Small intestine (tissue), 7 donors: ENCODE measurements around the gene NUBP1. TPM values are rescaled to one million over a fixed set of nuclear protein-coding genes. Genes with fewer than 3 reads are reported as not detected.

ENCODE experiments used
- DNase-seq, 2 donors: peaks; one replicate each; pipeline versions ENCODE4 v3.0.0 to v3.0.0-alpha.2; 2013
- FAIRE-seq: peaks from 2 replicates; lab custom pipeline; 2012; peaks lifted over from hg19 to GRCh38; lab: Jason Lieb, UNC
- H3K27ac ChIP-seq, 3 donors: one replicate each; pipeline ENCODE4 v1.5.1; 2013; ENCODE audit warnings: low read length in 2 of 3, mild to moderate bottlenecking in 2 of 3, control low read depth in 1 of 3, inconsistent platforms in 1 of 3, low read depth in 1 of 3, moderate library complexity in 1 of 3
- H3K27me3 ChIP-seq, 3 donors: one replicate each; pipeline ENCODE4 v1.6.1; 2013; ENCODE audit warnings: low read length in 3 of 3, inconsistent platforms in 1 of 3; ENCODE audit not compliant: control insufficient read depth in 3 of 3, insufficient read depth in 3 of 3
- H3K36me3 ChIP-seq, 3 donors: one replicate each; pipeline ENCODE4 v1.6.1; 2013; ENCODE audit warnings: low read length in 3 of 3, inconsistent platforms in 1 of 3, low read depth in 1 of 3, mild to moderate bottlenecking in 1 of 3, moderate library complexity in 1 of 3; ENCODE audit not compliant: control insufficient read depth in 3 of 3, insufficient read depth in 2 of 3
- H3K4me1 ChIP-seq, 3 donors: one replicate each; pipeline ENCODE4 v1.6.1; 2013; ENCODE audit warnings: low read length in 2 of 3, inconsistent platforms in 1 of 3, low read depth in 1 of 3, mild to moderate bottlenecking in 1 of 3, moderate library complexity in 1 of 3; ENCODE audit not compliant: control insufficient read depth in 3 of 3, insufficient read depth in 2 of 3
- H3K4me3 ChIP-seq, 3 donors: one replicate each; pipeline ENCODE4 v1.5.1; 2013; ENCODE audit warnings: low read length in 3 of 3, control low read depth in 1 of 3, inconsistent platforms in 1 of 3, low read depth in 1 of 3, mild to moderate bottlenecking in 1 of 3, moderate library complexity in 1 of 3
- H3K9me3 ChIP-seq, 2 donors: one replicate each; pipeline ENCODE4 v1.6.1; 2013; ENCODE audit warnings: low read depth in 1 of 2, low read length in 1 of 2; ENCODE audit not compliant: control insufficient read depth in 2 of 2, insufficient read depth in 1 of 2
- WGBS, 3 donors: extraction: QIAGEN DNeasy Blood & Tissue Kit; methylation state at CpG; one replicate each; pipeline ENCODE4 v1.1.7; 2013; 5-methylcytosine and 5-hydroxymethylcytosine counted together
- polyA plus RNA-seq, 4 donors: library from polyadenylated mRNA; stranded (reverse) in 3 of 4; unstranded in 1 of 4; fragments of 200-250 nt in 3 of 4; fragments of 120-200 nt in 1 of 4; gene quantifications; one replicate each; pipeline versions ENCODE4 v1.2.1 to v1.2.3, GENCODE V29; 2013
- donor health status: healthy with polysubstance abuse.
- donor health status: control.
- donor health status: control.
- donor health status: Bipolar disorder and iron deficiency.
- donor health status: healthy.

NUBP1 gene
- polyA plus RNA-seq, 4 donors = 26.1 to 47.4 (median 36.2) TPM

- Histone ChIP-seq H3K4me3 (no peak overlapping the region), H3K36me3 (no peaks in the 10 kb centered on the region), H3K4me1 (peaks cover 0 to 2% (median 0%) of the 10 kb centered on the region in 3 donors), H3K27me3 (peaks cover 0 to 7% (median 0%) of the 10 kb centered on the region in 3 donors), H3K27ac (no peak overlapping the region), H3K9me3 (no peaks in the 10 kb centered on the region)
- 63 to 74% (median 73%) methylated on average over 4 of the region's 4 CpGs for WGBS, 3 donors
- no peak for DNase-seq
- FAIRE-seq = no peak
Measured at GRCh38 chr16:10813099-10813455, 69.4 kb downstream of the NUBP1 start.

DNA sequence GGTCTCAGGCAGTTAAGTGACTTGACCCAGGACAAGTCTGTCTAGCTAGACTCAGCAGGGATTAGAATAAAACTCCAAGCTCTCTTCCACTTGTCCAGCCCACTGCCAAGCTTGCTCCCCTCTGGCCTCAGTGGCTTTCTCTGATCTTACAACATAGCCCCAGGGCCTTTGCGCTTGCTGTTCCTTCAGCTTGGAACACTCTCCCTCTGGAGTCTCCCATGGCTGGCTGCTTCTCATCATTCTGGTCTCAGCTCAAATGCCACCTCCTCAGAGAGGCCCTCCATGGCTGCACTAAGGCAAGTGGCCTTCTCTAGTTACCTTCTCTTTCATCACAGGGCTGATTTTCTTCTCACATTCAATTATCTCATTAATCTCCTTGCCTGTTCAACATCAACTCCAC is 73.9 kb downstream of the NUBP1 start:
- no peaks in the 10 kb centered on the region for H3K9me3 ChIP-seq
- no peak overlapping the region for H3K4me3 ChIP-seq
- DNase-seq = no peak
- 97 to 100% (median 100%) methylated on average over 1 of the region's 1 CpG for WGBS, 3 donors
- H3K4me1 ChIP-seq = peaks cover 0 to 4% (median 0%) of the 10 kb centered on the region in 3 donors
- FAIRE-seq = no peak
- no peaks in the 10 kb centered on the region for H3K36me3 ChIP-seq
- H3K27ac ChIP-seq = no peak overlapping the region
- H3K27me3 ChIP-seq = peaks cover 0 to 11% (median 0%) of the 10 kb centered on the region in 3 donors

DNA sequence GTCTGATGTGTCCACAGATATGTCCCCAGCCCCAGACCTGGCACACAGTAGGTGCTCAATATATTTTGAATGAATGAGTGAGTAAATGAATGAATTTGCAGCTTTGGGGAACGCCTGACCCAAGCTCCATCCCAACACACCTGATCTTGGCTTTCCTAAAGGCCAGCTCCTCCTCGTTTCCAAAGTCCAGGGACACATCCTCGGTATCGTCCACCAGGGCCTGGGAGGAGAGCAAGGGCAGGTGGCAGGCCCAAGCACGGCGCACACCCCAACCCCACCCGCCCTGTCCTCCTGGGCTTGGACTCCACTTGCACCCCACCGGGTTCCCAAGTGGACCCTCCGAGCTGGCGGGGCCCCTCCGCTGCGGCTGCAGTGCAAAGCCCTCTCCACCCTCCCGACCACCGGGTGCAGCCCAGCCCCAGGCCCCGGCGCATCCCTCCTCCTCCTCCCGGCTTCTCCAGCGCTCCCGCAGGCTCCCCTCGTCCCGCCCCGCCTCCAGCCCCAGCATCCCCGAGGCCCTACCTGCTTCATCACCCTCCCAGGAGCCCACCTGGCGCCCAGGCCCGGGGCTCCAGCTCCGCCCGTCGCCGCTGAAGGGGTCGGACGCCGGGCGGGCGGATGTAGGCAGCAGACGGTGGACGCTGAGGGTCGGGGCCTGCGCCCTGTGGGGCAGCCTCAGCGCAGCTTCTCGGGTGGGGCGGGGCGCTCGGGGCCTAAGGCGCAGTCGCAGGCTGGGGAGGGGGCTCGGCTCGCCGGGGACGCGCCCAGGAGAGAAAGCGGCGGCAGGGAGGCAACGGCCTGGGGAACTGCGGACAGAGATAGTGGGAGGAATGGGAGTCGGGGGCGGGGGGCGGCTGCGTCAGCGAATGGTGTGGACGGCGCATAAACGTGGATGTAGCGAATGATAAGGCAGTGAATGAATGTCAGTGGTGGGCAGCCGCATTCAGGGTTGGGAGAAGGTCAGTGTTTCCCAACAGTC is 74.6 kb downstream of the NUBP1 start, which contains the start of gene TVP23A:
TVP23A (minus strand) TSS at position 832 of the 979 bp plus-strand sequence; CDS start at position 531, 301 bp downstream.
- no peak within 1 kb of the TSS for H3K27ac ChIP-seq
- peak within 1 kb of the TSS in 1 of 3 donors; percentile 18 for H3K4me3 ChIP-seq
- FAIRE-seq = no peak
- H3K4me1 ChIP-seq = peaks cover 0 to 4% (median 0%) of the 10 kb centered on the region in 3 donors
- H3K27me3 ChIP-seq = peaks cover 0 to 11% (median 0%) of the 10 kb centered on the region in 3 donors
- 35 to 72% (median 67%) methylated on average over 58 to 64 of the region's 64 CpGs for WGBS, 3 donors
- H3K9me3 ChIP-seq = no peaks in the 10 kb centered on the region
- no peaks in the 10 kb centered on the region for H3K36me3 ChIP-seq
- DNase-seq = no peak

Other genes starting within 250 kb of the NUBP1 start
- 10 to 100 TPM in 2 of 4 donors, 1 to 10 TPM in 2; 2.2 to 46.9 (median 8.6) TPM for gene EMP2, start 163.2 kb upstream of the NUBP1 start, polyA plus RNA-seq
- gene TEKT5, start 48.9 kb upstream of the NUBP1 start, polyA plus RNA-seq = under 1 TPM in 2 of 4 donors, not detected in 2; 0.07 to 0.25 TPM
- 1 to 10 TPM in 1 of 4 donors, under 1 TPM in 1, not detected in 2; 0.73 to 1.5 TPM for gene TVP23A, start 75.0 kb downstream of the NUBP1 start, polyA plus RNA-seq
- gene CIITA, start 133.4 kb downstream of the NUBP1 start, polyA plus RNA-seq = 10 to 100 TPM in 2 of 4 donors, 1 to 10 TPM in 2; 8.1 to 11.7 (median 10.4) TPM
- 10 to 100 TPM; 23.0 to 31.9 (median 26.3) TPM for gene DEXI, start 198.6 kb downstream of the NUBP1 start, polyA plus RNA-seq
- gene CLEC16A, start 200.7 kb downstream of the NUBP1 start, polyA plus RNA-seq = 10 to 100 TPM; 12.2 to 23.5 (median 14.1) TPM